IgD-negative memory B cell (primary cell): ENCODE data around the gene TCF12. TPM values are rescaled to one million over a fixed set of nuclear protein-coding genes. Genes with fewer than 3 reads are reported as not detected.
"Not testable (repeated sequence)": the region's sequence is repeated elsewhere in the genome, so short reads cannot be mapped to it uniquely, and the experiment has no call there.

Experiments used
- H3K27ac Mint-ChIP-seq, 3 donors: one replicate each; pipeline ENCODE4 v1.8.0; 2020 to 2022; ENCODE audit warnings: mild to moderate bottlenecking in 3 of 3, mixed read lengths in 3 of 3, moderate library complexity in 1 of 3
- H3K27me3 Mint-ChIP-seq: one replicate; pipeline ENCODE4 v1.8.0; 2021; ENCODE audit warnings: mixed read lengths
- H3K36me3 Mint-ChIP-seq: one replicate; pipeline ENCODE4 v1.8.0; 2020; ENCODE audit warnings: mild to moderate bottlenecking, mixed read lengths
- H3K4me1 Mint-ChIP-seq, 3 donors: one replicate each; pipeline ENCODE4 v1.8.0; 2020 to 2022; ENCODE audit warnings: mixed read lengths in 3 of 3, mild to moderate bottlenecking in 1 of 3
- H3K4me3 Mint-ChIP-seq, 4 donors: one replicate each; pipeline ENCODE4 v1.8.0; 2020 to 2022; ENCODE audit warnings: mild to moderate bottlenecking in 4 of 4, mixed read lengths in 4 of 4, moderate library complexity in 3 of 4
- H3K9me3 Mint-ChIP-seq, 3 donors: one replicate each; pipeline ENCODE4 v1.8.0; 2020 to 2021; ENCODE audit warnings: mixed read lengths in 3 of 3, mild to moderate bottlenecking in 1 of 3
- polyA plus RNA-seq: library from polyadenylated mRNA; unstranded; fragments of 300-500 nt; fragmentation: Illumina TruSeq; gene quantifications from one replicate; pipeline ENCODE4 v1.2.3, GENCODE V29; 2021

Gene TCF12
- polyA plus RNA-seq, 1 donor from 2014 or later: 58.0 TPM

- Mint-ChIP-seq H3K4me3 (no peak overlapping the region), H3K4me1 (peaks cover 21 to 29% (median 24%) of the 10 kb centered on the region in 3 donors), H3K27ac (no peak overlapping the region), H3K36me3 (peaks cover 9% of the 10 kb centered on the region), H3K27me3 (no peaks in the 10 kb centered on the region), H3K9me3 (peaks cover 0 to 18% (median 2%) of the 10 kb centered on the region in 3 donors)
These were observed 29.7 kb downstream of the TCF12 start for GRCh38 chr15:56948000-56948763.

GRCh38 chr15:56948764-56949101 is 30.3 kb downstream of the TCF12 start:
- no peak overlapping the region for H3K27ac Mint-ChIP-seq
- peaks cover 9% of the 10 kb centered on the region for H3K36me3 Mint-ChIP-seq
- H3K4me1 Mint-ChIP-seq: peaks cover 21 to 29% (median 24%) of the 10 kb centered on the region in 3 donors
- peaks cover 1 to 18% (median 2%) of the 10 kb centered on the region in 3 donors for H3K9me3 Mint-ChIP-seq
- H3K27me3 Mint-ChIP-seq: no peaks in the 10 kb centered on the region
- H3K4me3 Mint-ChIP-seq: no peak overlapping the region

GRCh38 chr15:56950979-56951378 is 32.5 kb downstream of the TCF12 start:
- H3K27me3 Mint-ChIP-seq: no peaks in the 10 kb centered on the region
- H3K4me3 Mint-ChIP-seq: peak overlapping the region in 1 of 4 donors; percentile 2
- H3K9me3 Mint-ChIP-seq: peaks cover 7 to 11% (median 10%) of the 10 kb centered on the region in 3 donors
- H3K27ac Mint-ChIP-seq: no peak overlapping the region
- peaks cover 21 to 29% (median 22%) of the 10 kb centered on the region in 3 donors for H3K4me1 Mint-ChIP-seq
- peaks cover 7% of the 10 kb centered on the region for H3K36me3 Mint-ChIP-seq

DNA sequence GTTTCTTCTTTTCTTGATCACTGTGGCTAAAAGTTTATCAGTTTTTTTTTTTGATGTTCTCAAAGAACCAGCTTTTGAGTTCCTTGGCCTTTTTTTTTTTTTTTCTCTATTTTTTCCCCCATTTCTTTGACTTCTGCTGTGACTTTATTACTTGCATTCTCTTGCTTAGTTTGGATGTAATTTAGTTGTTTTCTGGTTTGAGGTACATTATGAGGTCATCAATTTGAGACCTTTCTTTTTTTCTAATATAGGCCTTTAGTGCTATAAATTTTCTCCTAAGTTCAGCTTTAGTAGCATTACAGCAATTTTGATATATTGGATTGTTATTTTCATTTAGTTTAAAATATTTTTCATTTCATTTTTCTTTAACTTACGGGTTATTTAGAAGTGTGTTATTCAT is 35.3 kb downstream of the TCF12 start:
- peaks cover 13 to 31% (median 22%) of the 10 kb centered on the region in 3 donors for H3K4me1 Mint-ChIP-seq
- H3K27ac Mint-ChIP-seq: no peak overlapping the region
- H3K9me3 Mint-ChIP-seq: peaks cover 6 to 12% (median 7%) of the 10 kb centered on the region in 3 donors

DNA sequence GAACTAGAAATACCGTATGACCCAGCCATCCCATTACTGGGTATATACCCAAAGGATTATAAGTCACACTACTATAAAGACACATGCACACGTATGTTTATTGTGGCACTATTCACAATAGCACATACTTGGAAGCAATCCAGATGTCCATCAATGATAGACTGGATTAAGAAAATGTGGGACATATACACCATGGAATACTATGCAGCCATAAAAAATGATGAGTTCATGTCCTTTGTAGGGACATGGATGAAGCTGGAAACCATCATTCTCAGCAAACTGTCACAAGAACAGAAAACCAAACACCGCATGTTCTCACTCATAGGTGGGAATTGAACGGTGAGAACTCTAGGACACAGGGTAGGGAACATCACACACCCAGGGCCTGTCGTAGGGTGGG is 36.6 kb downstream of the TCF12 start:
- peaks cover 8 to 25% (median 22%) of the 10 kb centered on the region in 3 donors for H3K4me1 Mint-ChIP-seq
- H3K9me3 Mint-ChIP-seq: peaks cover 6 to 12% (median 7%) of the 10 kb centered on the region in 3 donors
- not testable (repeated sequence) for H3K27me3 Mint-ChIP-seq, H3K4me3 Mint-ChIP-seq, H3K27ac Mint-ChIP-seq
- peaks cover 13% of the 10 kb centered on the region for H3K36me3 Mint-ChIP-seq

More for the DNA sequence above, 35.3 kb downstream of the TCF12 start:
- Mint-ChIP-seq H3K4me3 (no peak overlapping the region), H3K36me3 (peaks cover 13% of the 10 kb centered on the region), H3K27me3 (no peaks in the 10 kb centered on the region)

DNA sequence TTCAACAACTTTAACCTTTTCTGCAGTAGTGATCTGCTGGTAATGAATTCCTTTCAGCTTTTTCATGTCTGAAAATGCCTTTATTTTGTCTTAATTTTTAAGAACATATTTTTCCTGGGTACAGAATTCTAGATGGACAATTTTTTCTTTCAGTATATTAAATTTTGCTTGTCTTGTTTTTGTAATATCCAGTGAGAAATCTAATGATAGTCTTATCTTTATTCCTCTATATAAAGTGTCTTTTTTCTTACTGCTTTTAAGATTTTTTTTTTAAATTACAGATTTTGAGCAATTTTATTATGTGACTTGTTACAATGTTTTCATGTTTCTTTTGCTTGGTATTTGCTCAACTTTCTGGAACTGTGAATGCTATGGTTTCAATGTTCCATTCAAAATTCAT is 38.1 kb downstream of the TCF12 start:
- Mint-ChIP-seq H3K4me3 (peak overlapping the region in 1 of 4 donors; percentile 3), H3K27ac (no peak overlapping the region), H3K36me3 (peaks cover 13% of the 10 kb centered on the region), H3K9me3 (peaks cover 6 to 12% (median 7%) of the 10 kb centered on the region in 3 donors), H3K27me3 (no peaks in the 10 kb centered on the region), H3K4me1 (peaks cover 2 to 17% (median 17%) of the 10 kb centered on the region in 3 donors)

DNA sequence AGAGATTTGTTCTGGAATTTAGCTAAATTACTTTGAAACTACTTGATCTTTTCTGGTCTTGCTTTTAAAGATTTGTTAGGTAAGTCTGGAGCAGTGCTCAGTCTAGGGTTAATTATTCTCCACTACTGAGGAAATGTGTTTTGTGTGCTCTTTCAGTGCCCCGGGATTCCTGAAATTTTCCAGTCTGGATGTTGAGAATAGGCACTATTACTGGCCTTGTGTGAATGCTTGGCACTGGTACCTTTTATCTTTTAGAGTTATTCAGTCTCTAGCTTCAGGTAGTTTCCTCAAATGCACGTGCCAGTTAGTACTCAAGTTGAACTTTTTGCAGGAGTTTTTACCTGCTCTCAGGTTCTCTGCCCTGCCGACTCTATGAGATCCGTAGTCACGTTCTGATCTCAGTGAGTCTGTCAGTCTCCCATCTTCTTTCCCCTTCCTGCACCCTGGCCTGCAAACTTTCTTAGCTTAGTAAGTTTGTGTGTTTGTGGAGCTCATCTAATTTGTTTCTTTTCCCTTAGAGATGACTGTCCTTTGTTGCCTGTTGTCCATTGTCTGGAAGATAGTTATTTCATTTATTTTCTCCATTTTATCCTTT is 39.5 kb downstream of the TCF12 start:
- H3K27ac Mint-ChIP-seq: no peak overlapping the region
- peaks cover 5 to 21% (median 20%) of the 10 kb centered on the region in 3 donors for H3K4me1 Mint-ChIP-seq
- no peaks in the 10 kb centered on the region for H3K27me3 Mint-ChIP-seq
- peak overlapping the region in 1 of 4 donors; percentile 56 for H3K4me3 Mint-ChIP-seq
- peaks cover 16% of the 10 kb centered on the region for H3K36me3 Mint-ChIP-seq
- H3K9me3 Mint-ChIP-seq: peaks cover 6 to 12% (median 7%) of the 10 kb centered on the region in 3 donors

- peaks cover 11 to 32% (median 29%) of the 10 kb centered on the region in 3 donors for H3K4me1 Mint-ChIP-seq
- no peak overlapping the region for H3K4me3 Mint-ChIP-seq
- no peaks in the 10 kb centered on the region for H3K27me3 Mint-ChIP-seq
- peaks cover 16% of the 10 kb centered on the region for H3K36me3 Mint-ChIP-seq
- H3K9me3 Mint-ChIP-seq: peaks cover 5 to 11% (median 6%) of the 10 kb centered on the region in 3 donors
- H3K27ac Mint-ChIP-seq: no peak overlapping the region
These were observed 40.8 kb downstream of the TCF12 start for GRCh38 chr15:56959318-56959648.

DNA sequence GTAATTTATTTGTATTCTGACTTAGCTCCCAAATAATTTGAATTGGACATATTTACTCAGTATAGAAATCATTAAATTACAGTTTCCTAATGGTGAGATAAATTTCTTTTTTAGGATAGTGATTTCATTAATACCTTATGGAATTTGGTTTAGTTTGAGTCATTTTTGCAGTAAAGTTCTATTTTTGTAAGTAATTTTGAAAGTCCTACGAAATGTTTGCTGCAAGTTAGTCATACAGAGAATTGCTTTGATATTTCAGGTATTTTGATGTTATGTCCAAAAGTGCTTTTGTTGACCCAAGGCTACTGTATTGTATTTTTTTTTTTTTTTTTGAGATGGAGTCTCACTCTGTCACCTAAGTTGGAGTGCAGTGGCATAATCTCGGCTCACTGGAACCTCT is 41.7 kb downstream of the TCF12 start:
- Mint-ChIP-seq H3K9me3 (peaks cover 0 to 6% (median 6%) of the 10 kb centered on the region in 3 donors), H3K4me1 (peaks cover 14 to 34% (median 33%) of the 10 kb centered on the region in 3 donors), H3K27me3 (no peaks in the 10 kb centered on the region), H3K4me3 (no peak overlapping the region), H3K36me3 (peaks cover 16% of the 10 kb centered on the region), H3K27ac (no peak overlapping the region)

- Mint-ChIP-seq H3K4me1 (peaks cover 13 to 32% (median 32%) of the 10 kb centered on the region in 3 donors), H3K36me3 (peaks cover 4% of the 10 kb centered on the region), H3K27me3 (no peaks in the 10 kb centered on the region), H3K4me3 (peak overlapping the region in 1 of 4 donors; percentile 49), H3K27ac (no peak overlapping the region), H3K9me3 (no peaks in the 10 kb centered on the region)
These were observed 44.7 kb downstream of the TCF12 start for GRCh38 chr15:56963126-56963525.

DNA sequence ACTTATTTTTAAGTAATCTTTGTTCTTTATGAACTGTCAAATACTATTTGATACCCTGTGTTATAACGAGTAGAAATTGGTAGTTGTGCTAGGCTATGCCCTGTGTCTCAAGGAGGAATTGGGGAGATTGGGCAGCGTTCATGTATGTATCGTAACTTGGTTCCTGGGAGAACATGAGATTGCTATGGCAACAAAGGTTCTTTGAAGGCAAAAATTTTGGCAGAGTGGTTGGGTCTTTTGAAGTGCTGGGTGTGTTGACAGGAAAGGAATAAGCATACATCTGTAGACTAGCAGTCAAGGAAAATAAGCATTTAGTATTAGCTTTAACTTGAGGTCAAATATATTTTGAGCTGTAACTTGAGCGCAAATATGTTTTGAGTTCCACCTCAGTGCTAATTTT is 45.3 kb downstream of the TCF12 start:
- Mint-ChIP-seq H3K9me3 (no peaks in the 10 kb centered on the region), H3K4me1 (peaks cover 12 to 34% (median 28%) of the 10 kb centered on the region in 3 donors), H3K27ac (no peak overlapping the region), H3K36me3 (peaks cover 3% of the 10 kb centered on the region), H3K4me3 (peak overlapping the region in 1 of 4 donors; percentile 49), H3K27me3 (no peaks in the 10 kb centered on the region)

GRCh38 chr15:56964182-56964581 is 45.7 kb downstream of the TCF12 start:
- H3K27ac Mint-ChIP-seq: no peak overlapping the region
- no peaks in the 10 kb centered on the region for H3K9me3 Mint-ChIP-seq
- H3K4me1 Mint-ChIP-seq: peaks cover 12 to 35% (median 29%) of the 10 kb centered on the region in 3 donors
- H3K27me3 Mint-ChIP-seq: no peaks in the 10 kb centered on the region
- H3K36me3 Mint-ChIP-seq: peaks cover 3% of the 10 kb centered on the region
- no peak overlapping the region for H3K4me3 Mint-ChIP-seq

DNA sequence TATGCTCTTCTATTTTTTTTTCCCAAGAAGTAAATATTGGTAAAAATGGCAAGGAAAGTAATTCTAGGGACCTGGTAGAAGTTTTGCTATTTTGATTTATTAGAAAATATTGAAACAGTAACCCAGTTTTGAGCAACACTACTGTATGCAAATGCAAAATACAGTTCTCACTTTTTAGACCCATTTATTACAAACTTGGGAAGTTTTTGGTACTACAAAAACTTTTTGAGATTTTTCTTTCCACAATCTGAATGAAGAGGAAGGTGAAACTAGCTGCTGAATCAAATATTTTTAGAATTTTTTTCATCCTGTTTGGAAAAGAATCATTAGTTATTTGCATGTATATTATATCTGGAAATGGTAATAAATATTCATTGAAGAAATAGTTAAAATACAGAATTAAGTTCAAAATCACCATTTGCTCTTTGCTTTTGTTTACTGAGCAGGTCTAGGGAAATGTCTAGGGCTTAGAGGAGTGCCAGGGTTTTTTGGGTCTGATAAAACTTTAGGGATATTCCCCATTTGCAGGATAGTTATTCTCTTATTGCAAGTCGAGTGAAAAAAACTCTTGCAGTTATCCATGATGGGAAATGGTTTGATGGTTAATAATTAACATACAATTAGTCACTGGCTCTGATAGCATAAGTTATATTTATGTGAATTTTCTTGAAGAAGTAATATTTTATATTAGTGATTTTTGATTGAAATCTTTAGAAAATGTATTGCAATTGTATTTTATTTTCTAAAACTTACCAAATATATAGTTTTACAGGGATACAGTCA is 47.0 kb downstream of the TCF12 start:
- no peak overlapping the region for H3K4me3 Mint-ChIP-seq
- no peak overlapping the region for H3K27ac Mint-ChIP-seq
- no peaks in the 10 kb centered on the region for H3K27me3 Mint-ChIP-seq
- H3K36me3 Mint-ChIP-seq: peaks cover 3% of the 10 kb centered on the region
- no peaks in the 10 kb centered on the region for H3K9me3 Mint-ChIP-seq
- H3K4me1 Mint-ChIP-seq: peaks cover 12 to 39% (median 38%) of the 10 kb centered on the region in 3 donors

GRCh38 chr15:56967336-56967735 is 48.9 kb downstream of the TCF12 start:
- peak overlapping the region in 1 of 3 donors; percentile 16 for H3K27ac Mint-ChIP-seq

GRCh38 chr15:56968256-56968655 is 49.8 kb downstream of the TCF12 start:
- Mint-ChIP-seq H3K27me3 (no peaks in the 10 kb centered on the region), H3K4me1 (peaks cover 16 to 49% (median 41%) of the 10 kb centered on the region in 3 donors), H3K36me3 (peaks cover 3% of the 10 kb centered on the region), H3K27ac (peak overlapping the region in 1 of 3 donors; percentile 16), H3K9me3 (no peaks in the 10 kb centered on the region), H3K4me3 (no peak overlapping the region)

More at GRCh38 chr15:56967336-56967735, 48.9 kb downstream of the TCF12 start:
- Mint-ChIP-seq H3K4me1 (peaks cover 14 to 44% (median 40%) of the 10 kb centered on the region in 3 donors), H3K4me3 (no peak overlapping the region), H3K9me3 (no peaks in the 10 kb centered on the region), H3K27me3 (no peaks in the 10 kb centered on the region), H3K36me3 (peaks cover 2% of the 10 kb centered on the region)
